Activated CD4-positive, alpha-beta T cell treated with anti-CD3 and anti-CD28 coated beads, Interleukin-2, Interleukin-6, amounts not matched to agents 100 ng/mL and 50 ng/mL, durations not matched to agents 16 hours and 8 hours (primary cell): ENCODE results near the gene PCDH15.

ENCODE experiments used
- DNase-seq: peaks from one replicate; pipeline ENCODE4 v3.0.0-alpha.2; 2020

Gene PCDH15

GRCh38 chr10:54108961-54109360, 692.1 kb downstream of the PCDH15 start:
- no peak for DNase-seq

- DNase-seq = no peak
These were observed 704.1 kb downstream of the PCDH15 start for GRCh38 chr10:54096892-54097291.

- DNase-seq = no peak
These were observed 706.7 kb downstream of the PCDH15 start for GRCh38 chr10:54094321-54094720.

- DNase-seq = no peak
These were observed 709.8 kb downstream of the PCDH15 start for GRCh38 chr10:54091237-54091636.

- no peak for DNase-seq
These were observed 719.1 kb downstream of the PCDH15 start for GRCh38 chr10:54081950-54082349.

GRCh38 chr10:54067361-54067760, 733.7 kb downstream of the PCDH15 start:
- DNase-seq = no peak

GRCh38 chr10:54066646-54067045, 734.4 kb downstream of the PCDH15 start:
- no peak for DNase-seq

- no peak for DNase-seq
These were observed 735.9 kb downstream of the PCDH15 start for GRCh38 chr10:54065106-54065505.

GRCh38 chr10:54064215-54064614, 736.8 kb downstream of the PCDH15 start:
- no peak for DNase-seq

GRCh38 chr10:54063514-54063913, 737.5 kb downstream of the PCDH15 start:
- DNase-seq = no peak

GRCh38 chr10:54060572-54060971, 740.5 kb downstream of the PCDH15 start:
- no peak for DNase-seq

GRCh38 chr10:54057357-54057756, 743.7 kb downstream of the PCDH15 start:
- no peak for DNase-seq

- DNase-seq = no peak
These were observed 774.7 kb downstream of the PCDH15 start for GRCh38 chr10:54026340-54026739.

GRCh38 chr10:54011117-54011516, 789.9 kb downstream of the PCDH15 start:
- no peak for DNase-seq

GRCh38 chr10:54010337-54010933, 790.6 kb downstream of the PCDH15 start:
- no peak for DNase-seq

GRCh38 chr10:54009672-54010071, 791.4 kb downstream of the PCDH15 start:
- no peak for DNase-seq

GRCh38 chr10:54002077-54002476, 799.0 kb downstream of the PCDH15 start:
- no peak for DNase-seq

GRCh38 chr10:53997953-53998352, 803.1 kb downstream of the PCDH15 start:
- DNase-seq = no peak

GRCh38 chr10:53990799-53991238, 810.2 kb downstream of the PCDH15 start:
- no peak for DNase-seq

- DNase-seq = no peak
These were observed 817.6 kb downstream of the PCDH15 start for GRCh38 chr10:53983431-53983830.

GRCh38 chr10:53980210-53980609, 820.8 kb downstream of the PCDH15 start:
- no peak for DNase-seq

GRCh38 chr10:53978301-53978700, 822.7 kb downstream of the PCDH15 start:
- DNase-seq = no peak

GRCh38 chr10:53977267-53977666, 823.8 kb downstream of the PCDH15 start:
- DNase-seq = no peak

GRCh38 chr10:53957401-53957800, 843.6 kb downstream of the PCDH15 start:
- DNase-seq = no peak

GRCh38 chr10:53955091-53955490, 845.9 kb downstream of the PCDH15 start:
- DNase-seq = no peak
